NCI-H524 treated with DMSO at 0.1 percent for 48 hours (cell line): ENCODE data around the gene FAM221A.
"Not testable (repeated sequence)": the region's sequence is repeated elsewhere in the genome, so short reads cannot be mapped to it uniquely, and the experiment has no call there.

ENCODE experiments used
- DNase-seq: peaks from one replicate; lab custom pipeline; 2025; lab: John Stamatoyannopoulos, UW

FAM221A gene, protein sequence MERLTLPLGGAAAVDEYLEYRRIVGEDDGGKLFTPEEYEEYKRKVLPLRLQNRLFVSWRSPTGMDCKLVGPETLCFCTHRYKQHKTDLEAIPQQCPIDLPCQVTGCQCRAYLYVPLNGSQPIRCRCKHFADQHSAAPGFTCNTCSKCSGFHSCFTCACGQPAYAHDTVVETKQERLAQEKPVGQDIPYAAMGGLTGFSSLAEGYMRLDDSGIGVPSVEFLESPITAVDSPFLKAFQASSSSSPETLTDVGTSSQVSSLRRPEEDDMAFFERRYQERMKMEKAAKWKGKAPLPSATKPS

DNA sequence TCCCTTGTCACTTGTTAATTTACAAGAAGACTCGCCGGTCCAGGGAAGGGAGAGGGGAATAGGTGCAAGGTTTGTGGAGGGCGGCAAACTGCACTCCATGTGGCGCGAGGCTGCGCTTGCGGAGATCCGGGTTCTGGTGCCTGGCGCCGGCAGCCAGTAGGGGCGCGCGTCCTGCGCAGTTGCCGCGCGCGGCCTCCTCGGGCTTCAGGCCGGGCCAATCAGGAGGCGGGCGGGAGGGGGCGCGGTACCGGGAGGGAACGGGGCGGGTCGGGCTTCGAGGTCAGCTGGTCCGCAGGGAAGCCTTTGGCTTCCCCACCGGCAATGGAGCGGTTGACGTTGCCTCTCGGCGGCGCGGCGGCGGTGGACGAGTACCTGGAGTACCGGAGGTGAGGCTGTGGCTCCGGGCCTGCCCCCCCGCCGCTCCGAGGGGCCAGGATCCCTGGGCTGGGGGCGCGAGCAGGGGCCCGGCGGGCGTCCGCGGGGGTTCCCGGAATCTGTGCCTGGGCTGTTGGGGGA, at the start of gene FAM221A:
TSS of gene FAM221A (plus strand) at position 302 of the 516 bp plus-strand sequence. CDS start at position 322, 20 bp downstream.
- peak; percentile 48 for DNase-seq

DNA sequence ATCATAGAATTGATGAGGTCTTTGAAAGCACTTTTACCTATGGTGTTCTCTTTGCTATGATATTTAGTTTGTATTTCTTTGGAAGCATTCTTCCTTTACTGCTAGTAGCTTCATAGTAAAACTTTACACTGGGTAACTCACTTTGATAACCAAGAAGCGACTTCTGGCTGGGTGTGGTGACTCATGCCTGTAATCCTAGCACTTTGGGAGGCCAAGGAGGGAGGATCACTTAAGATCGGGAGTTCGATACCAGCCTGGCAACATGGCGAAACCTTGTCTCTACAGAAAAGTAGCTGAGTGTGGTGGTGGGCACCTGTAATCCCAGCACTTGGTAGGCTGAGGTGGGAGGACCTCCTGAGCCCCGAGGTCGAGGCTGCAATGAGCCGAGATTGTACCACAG, 46.6 kb upstream of the FAM221A start:
- DNase-seq: no peak

DNA sequence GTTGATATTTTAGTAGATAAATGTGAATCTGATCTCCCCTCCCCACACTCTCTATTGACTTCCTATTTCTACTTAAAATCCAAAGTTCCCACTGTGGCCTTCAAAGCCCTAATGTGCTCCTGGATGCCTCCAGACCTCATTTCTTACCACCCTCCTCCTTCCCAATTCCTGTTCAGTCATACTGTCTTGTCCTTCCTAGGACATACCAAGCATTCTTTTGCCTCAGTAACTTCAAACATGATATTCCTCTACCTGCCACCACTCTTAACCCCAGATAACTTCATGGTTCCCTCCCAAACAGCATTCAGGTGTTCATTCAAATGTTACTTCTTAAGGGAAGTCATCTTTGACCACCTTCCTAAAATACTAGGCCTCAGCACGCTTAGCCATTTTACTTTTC, 34.2 kb upstream of the FAM221A start:
- no peak for DNase-seq

DNA sequence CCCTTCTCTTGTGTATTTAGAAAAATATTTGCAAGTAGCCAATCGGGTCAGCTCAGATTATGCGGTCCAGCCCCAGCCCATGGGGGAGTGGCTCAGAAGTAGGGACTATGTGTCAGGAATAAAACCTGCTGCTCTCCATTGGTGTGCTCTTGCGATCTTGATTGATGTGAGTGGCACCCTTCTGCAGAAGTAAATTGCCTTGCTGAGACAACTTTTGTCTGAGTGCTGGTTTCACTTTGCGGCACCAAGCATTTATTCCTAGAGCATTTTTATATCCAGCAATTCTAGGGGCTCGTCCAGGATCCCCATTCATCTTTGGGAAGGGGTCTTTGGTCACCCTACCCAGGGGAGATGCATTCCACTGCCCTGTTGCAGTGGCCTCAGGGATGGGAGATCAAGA, 26.1 kb upstream of the FAM221A start:
- DNase-seq: no peak

DNA sequence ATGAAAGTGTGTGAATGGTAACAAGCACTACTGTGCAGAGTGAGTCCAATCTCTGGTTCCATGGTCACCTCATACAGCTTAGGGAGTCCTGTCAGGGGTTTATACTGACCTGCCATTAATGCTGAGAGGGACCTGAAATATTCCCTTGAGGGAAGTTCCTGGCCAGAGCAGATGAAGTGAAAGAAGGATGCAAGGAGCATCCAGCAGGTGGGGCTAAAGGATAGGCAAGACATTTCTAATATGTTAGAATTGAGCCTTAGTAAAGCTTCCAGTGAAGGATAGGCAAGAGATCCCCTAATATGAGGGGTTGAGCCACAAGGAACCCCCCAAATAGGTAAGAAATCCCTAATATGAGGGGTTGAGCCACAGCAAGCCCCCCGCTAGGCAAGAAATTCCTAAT, 25.5 kb upstream of the FAM221A start:
- DNase-seq: no peak

DNA sequence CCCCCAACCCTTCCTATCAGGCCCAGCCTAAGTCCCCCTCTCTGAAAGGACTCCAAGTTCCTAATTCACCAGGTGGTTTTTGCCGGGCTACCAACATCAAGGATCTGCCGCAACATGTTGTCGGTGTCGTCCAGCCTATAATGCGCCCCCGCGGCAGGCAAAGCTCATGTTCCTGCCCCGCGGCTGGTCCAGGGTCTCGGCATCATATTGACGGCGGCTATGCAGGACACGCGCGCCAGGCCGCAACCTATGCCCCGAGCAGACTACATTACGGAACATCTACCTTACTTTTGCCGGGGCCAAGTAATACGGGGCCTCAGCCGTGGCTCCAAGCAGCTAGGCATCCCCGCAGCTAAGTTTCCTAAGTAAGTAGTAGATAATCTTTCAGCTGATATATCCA, 24.6 kb upstream of the FAM221A start:
- DNase-seq: no peak

DNA sequence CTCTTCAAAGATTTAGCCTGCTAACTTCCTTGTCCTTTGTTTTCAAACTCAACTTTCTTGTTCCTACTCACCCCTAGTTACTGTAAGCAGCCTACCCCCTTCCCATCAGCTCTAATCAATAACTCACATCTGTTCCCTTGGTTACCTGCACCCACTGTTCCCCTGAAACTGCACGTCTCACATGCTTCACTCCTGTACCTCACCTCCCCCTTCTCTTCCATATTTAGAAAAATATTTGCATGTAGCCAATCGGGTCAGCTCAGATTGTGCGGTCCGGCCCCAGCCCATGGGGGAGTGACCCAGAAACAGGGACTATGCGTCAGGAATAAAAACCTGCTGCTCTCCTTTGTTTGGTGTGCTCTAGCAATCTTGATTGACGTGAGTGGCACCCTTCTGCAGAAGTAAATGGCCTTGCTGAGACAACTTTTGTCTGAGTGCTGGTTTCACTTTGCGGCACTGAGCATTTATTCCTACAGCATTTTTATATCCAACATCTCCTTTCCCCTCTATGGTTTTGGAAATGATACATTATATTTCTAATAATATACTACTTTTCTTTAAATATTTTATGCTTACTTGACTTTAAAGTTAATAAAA, 21.1 kb upstream of the FAM221A start:
- no peak for DNase-seq

DNA sequence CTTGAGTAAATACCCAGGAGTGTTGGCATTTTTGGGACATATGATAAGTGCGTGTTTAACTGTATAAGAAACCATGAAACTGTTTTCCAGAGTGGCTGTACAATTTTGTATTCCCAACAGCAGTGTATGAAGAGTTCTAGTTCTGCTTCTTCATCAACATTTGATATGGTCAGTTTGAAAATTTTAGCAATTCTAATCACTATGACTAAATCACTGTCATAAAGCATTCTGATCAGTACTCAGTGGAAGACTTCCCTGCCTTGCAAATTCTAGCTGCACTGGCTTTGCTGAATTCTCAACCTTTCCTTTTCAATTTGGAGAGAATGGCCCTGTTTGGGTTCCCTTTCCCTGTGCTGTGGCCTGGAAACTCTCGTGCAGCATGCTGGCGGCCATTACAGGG, 18.6 kb upstream of the FAM221A start:
- no peak for DNase-seq

DNA sequence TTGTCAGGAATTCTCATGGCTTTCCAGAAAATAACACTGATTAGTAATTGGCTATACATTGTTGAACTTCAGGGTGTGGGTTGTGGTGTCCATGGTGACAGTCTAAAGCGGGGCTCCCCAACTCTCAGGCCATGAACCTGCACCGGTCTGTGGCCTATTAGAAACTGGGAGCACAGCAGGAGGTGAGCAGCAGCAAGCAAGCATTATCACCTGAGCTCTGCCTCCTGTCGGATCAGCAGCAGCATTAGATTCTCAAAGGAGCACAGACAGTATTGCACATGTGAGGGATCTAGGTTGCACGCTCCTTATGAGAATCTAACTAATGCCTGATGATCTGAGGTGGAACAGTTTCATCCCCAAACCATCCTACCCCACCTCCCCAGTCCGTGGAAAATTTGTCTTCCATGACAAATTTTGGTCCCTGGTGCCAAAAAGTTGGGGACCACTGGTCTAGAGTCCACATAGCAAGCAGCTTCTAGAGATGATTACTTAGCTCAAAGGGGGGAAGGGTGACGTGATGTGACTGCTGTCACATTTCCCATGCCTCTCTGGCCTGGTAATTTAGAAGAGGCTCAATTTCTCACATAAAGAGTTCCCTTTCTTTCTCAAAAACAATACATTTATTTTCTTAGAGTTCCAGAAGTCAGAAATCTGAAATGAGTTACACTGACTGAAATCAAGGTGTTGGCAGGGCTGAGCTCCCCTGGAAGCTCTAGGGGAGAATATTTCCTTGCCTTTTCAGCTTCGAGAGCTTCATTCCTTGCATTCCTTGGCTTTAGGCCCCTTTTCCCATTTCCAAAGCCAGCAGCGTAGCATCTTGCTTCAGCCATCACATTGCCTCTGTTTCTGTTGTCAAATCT, 17.6 kb upstream of the FAM221A start:
- no peak for DNase-seq

DNA sequence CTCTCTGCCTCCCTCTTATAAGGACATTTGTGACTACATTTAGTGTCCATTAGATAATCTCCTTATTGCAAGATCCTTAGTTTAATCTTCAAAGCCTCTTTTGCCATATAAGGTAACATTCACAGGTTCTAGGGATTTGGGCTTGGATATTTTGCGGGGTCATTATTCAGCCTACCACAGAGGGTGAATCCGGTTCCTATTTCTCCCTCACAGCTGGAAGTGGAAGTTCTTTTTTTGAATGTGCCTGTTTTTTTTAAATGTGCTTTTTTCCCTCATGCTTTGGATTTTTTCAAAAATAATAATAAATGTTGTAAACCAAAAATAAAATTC, 17.1 kb upstream of the FAM221A start:
- no peak for DNase-seq

DNA sequence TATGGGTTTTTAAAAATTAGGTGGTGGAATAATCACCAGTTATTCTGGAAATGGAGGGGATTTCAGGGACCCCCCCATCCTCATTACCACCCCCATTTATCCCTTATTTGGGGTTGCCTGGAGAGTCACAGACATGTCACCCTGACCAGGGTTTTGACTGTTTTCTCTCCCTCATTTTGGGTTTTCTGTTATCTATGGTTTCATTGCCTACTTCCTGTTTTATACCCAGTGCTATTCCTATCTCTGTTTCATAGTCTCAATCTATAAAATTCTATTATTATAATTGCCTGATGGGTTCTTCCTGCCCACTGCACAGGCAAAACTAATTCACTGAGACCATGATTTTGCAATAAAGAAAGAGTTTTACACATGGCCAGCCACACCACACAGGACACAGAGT, 15.9 kb upstream of the FAM221A start:
- DNase-seq: no peak

DNA sequence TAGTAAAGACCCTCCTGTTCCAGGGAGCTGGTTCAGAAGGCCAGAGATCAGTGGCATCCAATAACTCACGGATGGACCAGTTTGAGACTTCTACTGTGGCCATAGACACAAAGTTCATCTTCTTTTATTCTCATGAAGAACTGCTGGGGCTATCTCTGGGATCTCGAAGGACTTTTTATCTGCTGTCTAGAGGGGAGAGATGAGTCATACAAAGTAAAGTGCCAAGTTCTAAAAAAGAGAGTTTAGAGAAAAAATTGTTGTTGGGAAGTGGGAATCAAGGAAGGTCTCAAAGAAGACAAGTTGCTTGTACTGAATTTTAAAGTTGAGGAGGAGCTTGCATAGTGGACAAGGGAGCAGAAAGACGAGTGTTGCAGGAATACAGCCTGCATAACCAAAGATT, 8.0 kb upstream of the FAM221A start:
- DNase-seq: no peak

DNA sequence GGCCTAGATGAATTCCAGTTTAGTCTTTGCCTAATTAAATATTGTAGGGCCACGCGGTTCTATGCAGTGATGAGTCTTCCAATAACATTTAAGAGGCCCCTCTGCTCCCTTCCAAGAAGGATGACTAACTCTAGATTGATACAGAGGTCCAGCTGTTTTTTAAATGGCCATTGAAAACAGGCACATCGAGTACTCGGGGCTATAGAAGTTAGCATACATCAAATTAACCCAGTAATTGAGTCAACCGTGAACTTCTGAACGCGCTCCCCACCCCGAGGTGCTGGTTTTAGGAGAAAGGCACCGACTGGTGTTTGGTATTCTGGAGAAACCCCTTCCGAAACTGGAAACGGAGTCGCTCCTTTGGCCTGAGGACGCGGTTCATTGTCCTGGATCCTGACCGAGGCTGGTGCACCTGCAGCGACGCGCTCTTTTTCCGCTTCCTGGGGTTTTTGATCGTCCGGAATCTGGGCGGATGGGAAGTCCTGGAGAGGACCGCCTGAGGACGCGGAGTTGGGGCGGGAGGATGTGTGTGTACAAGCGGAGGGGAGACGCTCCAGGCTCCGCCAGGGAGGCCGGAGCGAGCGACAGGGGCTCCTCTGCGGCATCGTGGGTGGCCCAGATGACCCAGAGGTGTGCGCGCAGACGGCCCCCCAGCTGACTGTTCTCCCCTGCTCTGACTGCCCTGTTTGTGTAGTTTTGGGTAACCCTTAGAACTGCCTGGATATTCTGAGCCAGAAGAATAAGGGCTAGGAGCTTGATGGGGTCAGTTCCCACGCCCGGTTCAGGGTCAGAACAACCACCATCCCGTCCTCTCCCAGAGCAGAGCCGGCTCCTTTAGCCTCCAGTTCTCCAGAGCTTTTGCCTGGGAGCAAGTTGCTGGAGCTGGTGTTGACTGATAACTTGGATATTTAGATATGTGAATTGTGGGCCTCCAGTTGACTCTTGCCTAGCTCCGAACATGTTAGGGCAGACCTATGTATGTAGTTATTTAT, 711 bp downstream of the FAM221A start:
- no peak for DNase-seq

DNA sequence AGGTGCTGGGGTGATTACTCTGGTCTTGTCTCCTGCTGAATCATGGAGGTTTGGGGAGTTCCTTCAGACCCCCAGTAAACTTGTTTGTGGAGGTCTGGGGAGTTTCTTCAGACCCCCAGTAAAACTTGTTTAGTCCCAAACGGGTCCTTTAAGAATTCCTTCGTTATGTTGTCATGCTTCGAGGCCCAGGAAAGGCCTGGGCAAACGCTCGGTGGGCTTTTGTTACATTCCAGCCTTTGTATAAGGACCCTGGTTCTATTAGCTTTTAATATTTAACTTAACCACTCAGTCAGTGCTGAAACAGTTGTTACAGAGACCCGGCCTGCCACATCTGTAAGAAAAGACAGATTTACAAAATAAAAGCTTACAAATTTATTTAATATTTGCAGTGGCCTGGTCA, 4.0 kb downstream of the FAM221A start:
- DNase-seq: not testable (repeated sequence)

DNA sequence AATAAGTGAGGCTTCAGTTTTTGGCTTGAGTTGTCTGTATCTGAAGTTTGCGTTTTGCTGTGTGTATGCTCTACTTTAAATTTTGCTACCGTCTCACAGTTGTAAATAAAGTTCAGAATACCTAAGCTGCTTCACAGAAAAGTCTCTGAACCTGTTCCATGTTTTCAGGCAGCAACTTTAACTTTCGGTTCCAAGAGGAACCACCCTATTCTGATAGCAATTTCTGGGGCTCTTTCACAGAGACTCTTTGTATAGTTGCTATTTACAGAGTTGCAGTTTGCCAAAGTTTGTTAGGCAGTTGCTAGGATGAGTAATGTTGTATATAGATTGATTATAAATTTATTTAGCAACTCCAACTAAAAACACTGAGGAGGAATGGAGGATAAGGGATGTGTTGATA, 5.7 kb downstream of the FAM221A start:
- no peak for DNase-seq

DNA sequence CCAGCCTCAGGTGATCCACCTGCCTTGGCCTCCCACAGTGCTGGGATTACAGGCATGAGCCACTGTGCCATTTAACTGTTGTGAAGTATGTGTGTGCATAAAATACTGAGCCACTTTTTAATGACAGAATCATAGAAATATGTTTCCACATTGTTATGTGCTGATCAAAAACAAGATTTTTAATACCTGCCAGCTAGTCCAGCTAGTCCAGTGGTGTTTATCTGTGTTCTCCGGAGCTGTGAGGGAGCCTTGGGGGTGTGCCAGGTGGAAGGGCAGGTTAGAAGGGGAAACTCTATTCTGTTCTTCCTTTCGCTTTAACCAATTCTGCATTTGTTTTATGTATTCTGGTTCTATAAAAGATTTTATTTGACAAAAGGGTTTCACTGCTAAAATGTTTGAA, 7.0 kb downstream of the FAM221A start:
- no peak for DNase-seq

DNA sequence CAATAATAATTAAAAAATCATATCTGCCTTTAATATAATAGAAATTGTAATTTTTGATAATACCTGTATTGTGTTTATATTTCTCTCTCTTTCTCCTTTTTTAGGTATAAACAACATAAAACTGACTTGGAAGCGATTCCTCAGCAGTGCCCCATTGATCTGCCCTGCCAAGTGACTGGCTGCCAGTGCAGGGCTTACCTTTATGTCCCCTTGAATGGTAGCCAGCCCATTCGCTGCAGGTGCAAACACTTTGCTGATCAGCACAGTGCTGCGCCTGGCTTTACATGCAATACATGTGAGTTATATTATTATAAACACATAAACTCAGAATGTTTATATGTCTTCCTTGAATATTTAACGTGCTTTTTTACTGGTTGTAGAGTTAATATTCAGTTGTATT, 9.2 kb downstream of the FAM221A start:
- DNase-seq: no peak

DNA sequence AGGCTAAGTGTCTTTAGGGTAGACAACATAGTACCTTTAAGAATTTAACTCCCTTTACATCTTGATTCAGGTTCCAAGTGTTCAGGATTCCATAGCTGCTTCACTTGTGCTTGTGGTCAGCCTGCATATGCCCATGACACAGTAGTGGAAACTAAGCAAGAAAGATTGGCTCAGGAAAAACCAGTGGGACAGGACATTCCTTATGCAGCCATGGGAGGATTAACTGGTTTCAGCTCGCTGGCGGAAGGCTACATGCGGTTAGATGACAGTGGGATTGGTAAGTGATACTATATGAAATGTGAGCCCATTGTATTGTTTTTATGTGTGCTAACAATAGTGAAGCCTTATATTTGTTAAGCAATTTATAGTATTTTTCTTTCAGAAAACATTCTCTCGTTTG, 11.3 kb downstream of the FAM221A start:
- no peak for DNase-seq

DNA sequence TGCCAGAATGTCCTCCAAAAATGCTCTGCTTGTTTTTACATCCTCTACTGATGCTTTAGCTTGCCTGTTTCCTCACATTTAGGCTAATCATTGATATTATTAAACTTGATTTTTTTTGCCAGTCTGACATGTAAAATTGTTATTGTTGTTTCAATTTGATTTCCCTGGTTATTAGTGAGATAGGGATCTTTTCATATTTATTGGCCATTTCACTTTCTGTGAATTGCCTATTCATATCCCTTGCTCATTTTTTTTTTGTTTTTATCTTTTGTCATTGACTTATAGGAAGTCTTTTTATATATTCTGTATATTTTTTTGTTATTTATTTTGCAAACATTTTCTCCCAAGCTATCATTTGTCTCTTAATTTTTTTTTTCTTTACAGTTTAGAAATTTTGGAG, 13.2 kb downstream of the FAM221A start:
- DNase-seq: no peak

DNA sequence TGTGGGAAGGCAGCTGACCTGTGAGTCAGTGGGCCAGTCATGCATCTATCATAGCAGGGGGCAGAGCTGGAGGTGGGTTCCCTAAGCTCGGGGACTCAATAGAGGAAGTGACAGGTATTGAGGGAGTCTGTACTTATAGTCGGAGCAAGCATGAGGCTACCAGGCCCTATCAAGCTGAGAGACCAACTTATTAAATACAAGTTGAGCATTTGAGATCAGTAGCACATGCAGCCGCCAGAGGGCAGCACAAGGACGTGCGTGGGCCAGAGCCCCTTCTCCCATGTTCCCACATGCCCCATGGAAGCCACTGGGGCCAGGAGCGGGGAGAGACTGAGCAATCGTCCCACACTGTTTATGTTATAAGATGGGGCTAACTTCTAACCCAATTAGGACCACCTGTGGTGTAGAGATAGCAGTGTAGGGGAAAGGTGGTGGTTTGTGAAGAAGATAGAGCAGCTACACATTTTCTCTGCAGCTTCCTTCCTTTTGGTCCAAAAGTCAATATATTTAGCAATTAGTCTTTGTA, 17.0 kb downstream of the FAM221A start:
- peak; percentile 22 for DNase-seq

DNA sequence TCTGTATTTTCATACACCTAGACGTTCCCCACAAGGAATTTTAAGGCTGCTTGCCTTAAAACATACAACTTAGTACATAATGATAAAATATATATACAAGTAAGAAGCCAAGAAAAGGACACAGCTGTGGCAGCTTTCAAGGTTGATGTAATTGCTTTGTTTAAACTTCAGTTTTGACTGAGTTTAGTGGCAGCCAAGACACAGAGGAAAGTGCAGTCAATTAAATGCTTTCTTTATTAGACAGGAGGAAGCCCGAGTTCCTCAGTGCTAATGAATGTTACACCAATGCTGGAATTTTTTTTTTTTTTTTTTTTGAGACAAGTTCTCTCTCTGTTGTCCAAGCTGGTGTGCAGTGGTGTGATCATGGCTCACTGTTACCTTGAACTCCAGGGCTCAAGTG, 18.8 kb downstream of the FAM221A start:
- DNase-seq: no peak

DNA sequence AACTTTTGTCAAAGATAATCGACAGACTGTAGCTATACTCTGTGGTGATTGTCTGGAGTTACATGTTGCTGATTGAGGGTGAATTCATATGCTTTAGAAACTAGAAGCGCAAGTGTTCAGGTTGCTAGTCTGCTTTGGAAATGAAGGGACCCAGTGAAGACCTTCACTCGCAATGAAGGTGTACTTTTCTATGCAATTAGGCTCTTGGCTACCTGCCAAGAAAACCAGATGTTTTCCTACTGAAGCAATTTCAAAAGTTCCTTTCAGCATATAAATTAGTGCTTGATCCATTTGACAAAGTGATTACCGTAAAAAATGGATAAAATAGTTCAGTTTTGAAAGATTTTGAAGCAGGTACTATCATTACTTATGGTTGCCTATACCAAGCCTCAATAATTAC, 20.0 kb downstream of the FAM221A start:
- no peak for DNase-seq
